ENCODE data around the gene CCDC138. TPM values are rescaled to one million over a fixed set of nuclear protein-coding genes. Genes with fewer than 3 reads are reported as not detected.

CCDC138 gene
- total RNA-seq, 1 experiment from 2014 or later, result 25.8 TPM

DNA sequence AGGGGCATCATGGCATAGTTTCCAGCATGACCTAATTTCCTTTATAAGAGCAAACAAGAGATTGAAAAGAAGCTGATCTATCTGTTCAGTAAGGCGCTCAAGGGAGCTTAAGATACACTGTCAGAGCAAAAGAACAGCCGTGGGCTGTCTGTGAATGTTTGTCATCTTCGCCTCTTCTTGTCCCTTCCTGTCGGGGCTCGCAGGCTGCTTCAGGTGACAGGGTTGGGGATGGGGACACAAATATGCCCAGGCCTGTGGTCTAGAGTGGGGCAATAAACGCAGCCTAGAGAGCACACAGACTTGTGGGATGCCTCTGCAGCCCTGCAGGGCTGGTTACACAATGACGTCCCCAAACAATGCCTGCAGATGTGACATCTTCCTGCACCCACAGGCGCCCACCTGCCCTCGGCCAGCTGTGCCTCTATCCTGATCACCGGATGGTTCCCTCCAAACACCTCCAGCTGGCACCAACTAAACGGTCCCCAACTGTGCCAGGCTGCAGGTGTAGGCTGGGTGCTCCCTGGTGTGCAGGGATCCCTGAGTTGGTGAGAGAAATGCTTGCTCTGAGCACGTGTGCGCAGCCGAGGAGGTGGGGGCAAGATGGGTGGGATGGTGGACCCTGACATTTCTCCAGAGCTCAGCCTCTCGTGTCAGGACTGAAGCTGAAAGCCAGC lies 129.7 kb downstream of the CCDC138 start:
- no peaks in the 10 kb centered on the region for H3K9me3 ChIP-seq (ENCODE audit: low read depth, low read length, poor library complexity, severe bottlenecking)
- ChIA-PET POLR2A (ENCODE audit: low non-redundant PET) (no interaction called here), CTCF (no interaction called here)
- H3K36me3 ChIP-seq (ENCODE audit: insufficient read depth, low read length, poor library complexity, severe bottlenecking), result no peaks in the 10 kb centered on the region
- DNase-seq (ENCODE audit: low spot score), result no peak
- H3K4me1 ChIP-seq (ENCODE audit: insufficient read depth, low read length, poor library complexity, severe bottlenecking), result no peaks in the 10 kb centered on the region
- intact Hi-C loops (cut with micrococcal nuclease; ENCODE audit: unreplicated experiment), result no loop called here
- BruUV-seq (replicated peaks), result no TSS peak
- H3K27ac ChIP-seq (ENCODE audit: low read depth, low read length, poor library complexity, severe bottlenecking), result no peak overlapping the region
- H3K27me3 ChIP-seq (replicated peaks; ENCODE audit: insufficient read depth, low read depth, low read length, poor library complexity), result no peaks in the 10 kb centered on the region
- no peak overlapping the region for H3K4me3 ChIP-seq (ENCODE audit: low read depth, low read length, poor library complexity, severe bottlenecking)
- TF ChIP-seq, protein P1, sequence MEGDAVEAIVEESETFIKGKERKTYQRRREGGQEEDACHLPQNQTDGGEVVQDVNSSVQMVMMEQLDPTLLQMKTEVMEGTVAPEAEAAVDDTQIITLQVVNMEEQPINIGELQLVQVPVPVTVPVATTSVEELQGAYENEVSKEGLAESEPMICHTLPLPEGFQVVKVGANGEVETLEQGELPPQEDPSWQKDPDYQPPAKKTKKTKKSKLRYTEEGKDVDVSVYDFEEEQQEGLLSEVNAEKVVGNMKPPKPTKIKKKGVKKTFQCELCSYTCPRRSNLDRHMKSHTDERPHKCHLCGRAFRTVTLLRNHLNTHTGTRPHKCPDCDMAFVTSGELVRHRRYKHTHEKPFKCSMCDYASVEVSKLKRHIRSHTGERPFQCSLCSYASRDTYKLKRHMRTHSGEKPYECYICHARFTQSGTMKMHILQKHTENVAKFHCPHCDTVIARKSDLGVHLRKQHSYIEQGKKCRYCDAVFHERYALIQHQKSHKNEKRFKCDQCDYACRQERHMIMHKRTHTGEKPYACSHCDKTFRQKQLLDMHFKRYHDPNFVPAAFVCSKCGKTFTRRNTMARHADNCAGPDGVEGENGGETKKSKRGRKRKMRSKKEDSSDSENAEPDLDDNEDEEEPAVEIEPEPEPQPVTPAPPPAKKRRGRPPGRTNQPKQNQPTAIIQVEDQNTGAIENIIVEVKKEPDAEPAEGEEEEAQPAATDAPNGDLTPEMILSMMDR (conservative IDR thresholded peaks at IDR 0.05; ENCODE audit: low read depth, low read length), result no peak
- TF ChIP-seq EZH2 (IDR thresholded peaks at IDR 0.05; ENCODE audit: borderline replicate concordance, low read depth, low read length, poor library complexity, severe bottlenecking), result no peak

DNA sequence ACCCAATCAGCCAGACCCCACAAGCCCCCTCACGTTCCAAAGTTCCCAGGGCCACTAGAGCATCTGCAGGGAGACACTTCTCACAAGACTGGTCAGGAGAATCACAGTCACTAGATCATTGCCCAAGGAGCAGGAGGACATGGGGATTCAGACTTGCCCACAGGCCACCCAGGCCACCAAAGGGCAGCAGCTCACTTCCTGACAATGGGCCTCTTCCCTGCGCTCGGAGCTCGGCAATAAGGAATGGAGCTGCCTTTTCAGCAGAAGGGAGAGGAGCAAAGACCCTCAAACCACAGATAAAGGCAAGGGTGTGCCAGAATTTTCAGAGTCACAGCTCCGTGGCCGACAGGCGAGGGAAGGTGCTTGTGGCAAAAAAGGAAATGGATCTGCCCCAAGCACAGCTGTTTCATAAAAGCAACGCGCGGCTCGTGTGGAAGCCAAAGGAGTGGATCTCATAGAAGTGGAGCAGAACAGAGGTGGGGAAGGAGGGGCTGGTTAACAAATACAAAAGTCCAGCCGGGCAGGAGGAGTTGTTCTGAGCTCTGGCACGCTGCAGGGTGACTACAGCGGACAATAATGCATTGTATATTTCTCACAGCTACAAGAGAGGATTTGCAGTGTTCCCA lies 130.3 kb downstream of the CCDC138 start:
- no peak for DNase-seq (ENCODE audit: low spot score)
- no peaks in the 10 kb centered on the region for H3K27me3 ChIP-seq (replicated peaks; ENCODE audit: insufficient read depth, low read depth, low read length, poor library complexity)
- TF ChIP-seq, protein P1 (conservative IDR thresholded peaks at IDR 0.05; ENCODE audit: low read depth, low read length), result no peak
- no peak for TF ChIP-seq EZH2 (IDR thresholded peaks at IDR 0.05; ENCODE audit: borderline replicate concordance, low read depth, low read length, poor library complexity, severe bottlenecking)
- no peak overlapping the region for H3K4me3 ChIP-seq (ENCODE audit: low read depth, low read length, poor library complexity, severe bottlenecking)
- intact Hi-C loops (cut with micrococcal nuclease; ENCODE audit: unreplicated experiment), result no loop called here
- BruUV-seq (replicated peaks), result no TSS peak
- H3K27ac ChIP-seq (ENCODE audit: low read depth, low read length, poor library complexity, severe bottlenecking), result no peak overlapping the region
- ChIA-PET CTCF (no interaction called here), POLR2A (ENCODE audit: low non-redundant PET) (no interaction called here)
- no peaks in the 10 kb centered on the region for H3K9me3 ChIP-seq (ENCODE audit: low read depth, low read length, poor library complexity, severe bottlenecking)
- no peaks in the 10 kb centered on the region for H3K36me3 ChIP-seq (ENCODE audit: insufficient read depth, low read length, poor library complexity, severe bottlenecking)
- H3K4me1 ChIP-seq (ENCODE audit: insufficient read depth, low read length, poor library complexity, severe bottlenecking), result no peaks in the 10 kb centered on the region

DNA sequence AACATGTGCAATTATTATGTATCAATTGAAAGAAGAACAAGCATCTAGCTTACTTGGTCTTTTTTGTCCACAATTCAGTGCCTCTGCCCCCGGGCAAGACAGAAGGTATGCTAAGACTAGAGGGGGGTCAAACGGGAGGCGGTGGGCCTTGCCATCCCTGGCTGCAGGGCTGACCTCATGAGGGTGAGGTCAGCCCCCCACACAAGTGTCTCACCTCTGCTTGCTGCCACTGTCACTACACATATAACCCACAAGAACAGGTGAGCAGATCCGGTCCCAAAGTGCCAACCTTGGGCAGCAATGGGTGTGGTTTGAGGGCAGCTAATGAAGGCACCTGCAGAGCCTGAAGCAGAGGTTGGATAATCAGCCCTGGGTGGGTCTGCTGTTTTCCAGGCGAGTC lies 131.0 kb downstream of the CCDC138 start:
- intact Hi-C loops (cut with micrococcal nuclease; ENCODE audit: unreplicated experiment), result no loop called here
- POLR2A ChIA-PET (ENCODE audit: low non-redundant PET), result no interaction called here
- Histone ChIP-seq H3K27ac (ENCODE audit: low read depth, low read length, poor library complexity, severe bottlenecking) (no peak overlapping the region), H3K4me3 (ENCODE audit: low read depth, low read length, poor library complexity, severe bottlenecking) (no peak overlapping the region), H3K9me3 (ENCODE audit: low read depth, low read length, poor library complexity, severe bottlenecking) (no peaks in the 10 kb centered on the region), H3K4me1 (ENCODE audit: insufficient read depth, low read length, poor library complexity, severe bottlenecking) (no peaks in the 10 kb centered on the region), H3K36me3 (ENCODE audit: insufficient read depth, low read length, poor library complexity, severe bottlenecking) (no peaks in the 10 kb centered on the region), H3K27me3 (replicated peaks; ENCODE audit: insufficient read depth, low read depth, low read length, poor library complexity) (no peaks in the 10 kb centered on the region)
- BruUV-seq (replicated peaks), result no TSS peak
- DNase-seq (ENCODE audit: low spot score), result no peak
- TF ChIP-seq, protein P1 (conservative IDR thresholded peaks at IDR 0.05; ENCODE audit: low read depth, low read length), result no peak
- no peak for TF ChIP-seq EZH2 (IDR thresholded peaks at IDR 0.05; ENCODE audit: borderline replicate concordance, low read depth, low read length, poor library complexity, severe bottlenecking)
- CTCF ChIA-PET, result no interaction called here
